H54 (cell line): ENCODE data around the gene CLTA.
A peak's percentile ranks its signal among the peaks of the same experiment; 100 is the strongest.
"Not testable (repeated sequence)": the region's sequence is repeated elsewhere in the genome, so short reads cannot be mapped to it uniquely, and the experiment has no call there.

Source experiments
- DNase-seq: peaks from one replicate; pipeline ENCODE4 v3.0.0; 2011; ENCODE audit warnings: low spot score, mixed read lengths; ENCODE audit not compliant: insufficient read length
- FAIRE-seq: peaks from 3 replicates; lab custom pipeline; 2011; peaks lifted over from hg19 to GRCh38; lab: Jason Lieb, UNC
- POLR2A ChIP-seq: IDR thresholded peaks from 2 replicates; pipeline ENCODE4 v1.6.1; 2011; ENCODE audit warnings: low read depth, mild to moderate bottlenecking, low read length

CLTA gene

DNA sequence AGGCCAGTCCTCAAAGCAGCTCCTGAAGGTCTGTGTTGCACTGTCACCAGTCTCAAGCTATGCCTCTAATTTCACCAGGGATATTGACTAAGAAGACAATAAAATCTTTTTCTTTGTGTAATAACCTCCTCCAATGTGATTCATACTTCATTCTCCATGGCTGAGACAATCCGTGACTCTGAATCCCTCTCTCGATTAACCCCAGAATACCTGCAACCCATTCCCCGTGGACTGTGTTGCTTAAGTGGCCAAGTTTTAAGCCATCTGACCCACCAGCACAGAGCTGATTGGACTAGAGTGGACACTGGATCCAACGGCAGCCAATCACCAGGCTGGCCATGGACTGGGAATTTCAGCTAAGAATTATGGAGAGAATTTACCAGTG, 26.9 kb upstream of the CLTA start:
- TF ChIP-seq POLR2A = no peak
- no peak for FAIRE-seq

DNA sequence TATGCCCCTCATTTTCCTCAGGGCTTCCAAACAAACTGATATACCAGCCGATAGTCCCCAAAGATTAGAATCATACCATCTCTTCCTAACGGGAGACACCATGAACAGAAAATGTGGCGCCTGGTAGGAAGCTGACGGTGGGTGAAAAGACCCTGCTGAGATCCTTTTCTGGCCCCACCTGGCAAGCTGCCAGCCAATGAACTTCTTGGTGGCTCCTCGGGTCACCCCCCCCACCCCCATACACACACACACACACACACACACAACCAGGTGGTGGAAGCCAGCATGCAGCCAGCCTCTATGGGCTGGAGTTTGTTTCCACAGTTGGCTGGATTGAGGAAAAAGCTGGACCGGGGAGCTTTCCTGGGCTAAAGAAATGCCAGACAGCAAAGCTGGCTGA, 26.3 kb upstream of the CLTA start:
- FAIRE-seq (no peak), DNase-seq (no peak)

More for the DNA sequence above, 26.9 kb upstream of the CLTA start:
- no peak for DNase-seq

DNA sequence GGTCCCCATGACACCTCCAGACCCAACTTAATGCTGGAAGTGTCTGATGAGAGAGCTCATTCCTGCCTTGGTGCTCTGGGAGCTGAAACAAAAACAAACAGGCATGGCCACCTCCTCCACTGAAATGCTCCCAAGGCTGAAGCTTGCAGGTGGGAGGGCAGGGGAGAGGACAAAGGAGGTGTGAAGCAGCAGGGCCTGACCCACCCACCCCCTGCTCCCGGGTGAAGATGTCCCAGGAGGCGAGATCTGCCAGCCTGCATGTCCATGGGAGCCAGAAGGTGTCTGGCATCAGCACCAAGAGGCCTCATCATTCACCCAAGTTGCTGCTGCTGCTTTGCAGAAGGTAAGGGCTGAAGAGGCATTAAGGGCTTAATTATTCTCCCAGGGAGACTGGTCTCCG, 25.7 kb upstream of the CLTA start:
- FAIRE-seq = no peak
- TF ChIP-seq POLR2A = no peak
- DNase-seq = no peak

More for the DNA sequence above, 26.3 kb upstream of the CLTA start:
- no peak for TF ChIP-seq POLR2A

DNA sequence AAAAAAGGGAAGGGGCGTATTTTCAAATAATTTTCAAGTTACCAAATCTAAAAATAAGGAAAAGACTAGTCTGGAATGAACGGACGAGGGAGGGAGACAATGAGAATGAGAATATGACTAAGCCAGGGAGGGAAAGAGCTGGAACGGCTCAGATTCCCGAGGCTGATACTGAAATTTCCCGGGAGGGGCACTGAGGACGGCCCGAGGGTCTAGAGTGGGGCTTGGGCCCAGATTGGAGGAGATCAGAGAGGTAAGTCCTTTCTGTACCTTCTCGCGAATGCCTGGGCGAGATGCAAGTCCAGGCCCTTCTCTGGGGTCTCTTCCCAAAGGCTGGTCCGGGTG, 24.9 kb upstream of the CLTA start:
- no peak for DNase-seq
- FAIRE-seq = no peak
- TF ChIP-seq POLR2A = no peak

DNA sequence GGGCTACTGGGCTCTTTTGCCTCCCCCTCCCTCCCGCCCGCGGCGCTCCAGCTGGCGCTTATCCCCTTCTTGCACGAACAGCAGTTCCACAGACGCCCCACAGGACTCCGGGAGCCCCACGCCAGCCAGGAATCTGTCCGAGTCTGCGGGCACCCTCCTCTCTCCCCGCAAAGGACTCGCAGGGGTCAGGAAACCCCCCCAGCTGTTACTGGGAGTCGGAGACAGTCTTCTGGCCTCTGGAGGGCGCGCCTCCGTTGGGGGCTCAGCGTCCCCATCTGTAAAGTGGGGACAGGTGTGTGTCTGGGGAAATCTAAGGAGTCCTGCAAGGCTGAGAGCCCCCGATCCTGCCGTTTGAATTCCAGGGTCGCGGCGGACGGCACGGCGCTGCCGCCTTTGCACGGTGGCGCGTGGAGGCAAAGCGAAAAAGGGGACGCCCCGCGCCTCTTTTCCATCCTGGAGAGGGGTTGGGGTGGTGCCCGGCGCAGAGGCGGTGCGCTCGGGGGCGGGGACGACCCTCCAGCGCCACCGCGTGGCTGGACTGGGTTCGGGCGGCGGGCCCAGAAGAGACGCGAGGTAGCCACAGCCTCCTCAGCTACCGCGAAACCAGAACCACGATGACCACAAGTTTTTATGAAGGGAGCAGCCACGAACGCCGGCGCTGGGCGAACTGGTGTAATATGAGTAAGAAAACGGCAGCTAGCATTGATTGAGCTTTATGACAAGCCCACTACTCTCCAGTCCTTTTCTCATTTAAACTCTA, 24.4 kb upstream of the CLTA start:
- no peak for TF ChIP-seq POLR2A
- FAIRE-seq (no peak), DNase-seq (peak; percentile 62)

DNA sequence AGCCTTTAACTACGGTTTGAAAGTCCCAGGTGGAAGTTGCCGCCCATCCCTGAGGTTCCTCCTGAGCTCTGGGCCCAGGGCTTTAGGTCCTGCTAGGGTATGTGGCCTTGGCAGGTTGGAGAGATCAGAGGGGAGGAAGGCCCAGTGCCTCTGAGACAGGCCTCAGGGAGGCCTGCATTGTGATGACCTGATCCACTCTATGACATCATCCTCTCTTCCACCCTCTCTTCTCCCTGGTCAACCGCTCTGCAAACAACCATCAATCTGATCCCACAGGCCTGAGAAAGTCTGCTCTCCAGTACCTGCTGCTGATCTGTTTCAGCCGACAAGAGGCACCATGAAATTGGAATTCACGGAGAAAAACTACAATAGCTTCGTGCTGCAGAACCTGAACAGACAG, 21.6 kb upstream of the CLTA start, which contains the start of gene CCIN:
Gene CCIN, plus strand, starts transcription at position 223 of the 400 bp plus-strand sequence. Its CDS starts 115 bp downstream, at position 338.
- no peak for TF ChIP-seq POLR2A
- FAIRE-seq = no peak
- DNase-seq = no peak

DNA sequence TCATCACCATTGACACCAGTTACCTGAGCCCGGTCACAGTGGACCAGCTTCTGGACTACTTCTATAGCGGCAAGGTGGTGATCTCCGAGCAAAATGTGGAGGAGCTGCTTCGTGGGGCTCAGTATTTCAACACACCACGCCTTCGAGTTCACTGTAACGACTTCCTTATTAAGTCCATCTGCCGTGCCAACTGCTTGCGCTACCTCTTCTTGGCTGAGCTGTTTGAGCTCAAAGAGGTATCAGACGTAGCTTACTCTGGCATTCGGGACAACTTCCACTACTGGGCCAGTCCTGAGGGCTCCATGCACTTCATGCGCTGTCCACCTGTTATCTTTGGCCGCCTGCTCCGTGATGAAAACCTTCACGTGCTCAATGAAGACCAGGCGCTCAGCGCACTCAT, 21.0 kb upstream of the CLTA start:
- DNase-seq (no peak), FAIRE-seq (no peak)
- no peak for TF ChIP-seq POLR2A

DNA sequence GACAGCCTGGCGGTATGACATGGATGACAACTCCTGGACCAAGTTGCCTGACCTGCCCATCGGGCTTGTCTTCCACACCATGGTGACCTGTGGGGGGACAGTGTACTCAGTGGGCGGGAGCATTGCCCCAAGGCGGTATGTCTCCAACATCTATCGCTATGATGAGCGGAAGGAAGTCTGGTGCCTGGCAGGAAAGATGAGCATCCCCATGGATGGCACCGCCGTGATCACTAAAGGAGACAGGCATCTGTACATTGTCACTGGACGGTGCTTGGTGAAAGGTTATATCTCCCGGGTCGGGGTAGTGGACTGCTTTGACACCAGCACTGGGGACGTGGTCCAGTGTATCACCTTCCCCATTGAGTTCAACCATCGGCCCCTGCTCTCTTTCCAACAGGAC, 20.2 kb upstream of the CLTA start:
- TF ChIP-seq POLR2A = no peak
- DNase-seq (no peak), FAIRE-seq (no peak)

DNA sequence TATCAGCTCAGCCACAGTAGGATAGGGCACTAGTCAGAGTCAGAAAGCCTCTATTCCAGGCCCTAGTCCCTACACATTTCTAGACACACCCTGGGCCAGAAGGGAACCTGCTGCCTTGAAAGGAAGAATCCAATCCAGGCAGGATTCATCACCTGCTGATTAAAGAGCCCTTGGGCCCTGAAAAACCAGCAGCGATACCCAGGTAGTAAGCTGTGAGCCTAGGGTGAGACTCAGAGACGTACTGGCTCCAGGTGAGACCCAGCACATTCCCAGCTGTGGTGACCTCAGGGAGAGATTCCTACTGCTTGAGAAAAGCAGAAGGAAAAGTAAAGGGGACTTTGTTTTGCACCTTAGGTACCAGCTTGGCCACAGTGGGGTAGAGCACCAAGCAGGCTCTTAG, 16.9 kb upstream of the CLTA start:
- DNase-seq (no peak), FAIRE-seq (no peak)
- TF ChIP-seq POLR2A = no peak

DNA sequence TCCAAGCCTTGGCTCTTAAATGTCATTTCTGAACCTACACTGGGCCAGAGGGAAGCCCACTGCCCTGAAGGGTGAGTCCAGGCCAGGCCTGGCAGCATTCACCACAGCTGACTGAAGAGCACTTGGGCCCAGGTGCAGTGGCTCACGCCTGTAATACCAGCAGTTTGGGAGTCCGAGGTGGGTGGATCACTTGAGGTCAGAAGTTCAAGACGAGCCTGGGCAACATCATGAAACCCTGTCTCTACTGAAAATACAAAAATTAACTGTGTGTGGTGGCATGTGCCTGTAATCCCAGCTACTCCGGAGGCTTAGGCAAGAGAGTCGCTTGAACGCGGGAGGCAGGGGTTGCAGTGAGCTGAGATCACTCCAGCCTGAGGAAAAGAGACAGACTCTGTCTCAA, 16.4 kb upstream of the CLTA start:
- FAIRE-seq (no peak), DNase-seq (no peak)

DNA sequence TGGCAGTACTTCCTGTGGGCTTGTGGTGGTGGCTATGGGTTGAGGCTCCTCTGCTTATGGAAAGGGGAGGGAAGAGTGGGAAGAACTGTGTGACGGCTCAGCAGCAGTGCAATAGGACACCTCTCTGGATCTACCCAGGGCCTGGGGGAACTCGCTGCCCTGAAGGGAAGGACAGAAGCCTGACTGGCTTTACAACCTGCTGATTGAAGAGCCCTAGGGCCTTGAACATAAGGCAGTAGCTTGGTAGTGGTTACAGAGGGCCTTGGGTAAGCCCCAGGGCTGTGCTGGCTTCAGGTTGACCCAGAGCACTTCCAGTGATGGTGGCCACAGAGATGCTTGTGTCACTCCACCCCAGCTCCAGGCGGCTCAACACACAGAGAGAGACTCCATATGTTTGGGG, 16.0 kb upstream of the CLTA start:
- no peak for TF ChIP-seq POLR2A

More for the DNA sequence above, 16.4 kb upstream of the CLTA start:
- TF ChIP-seq POLR2A = no peak

DNA sequence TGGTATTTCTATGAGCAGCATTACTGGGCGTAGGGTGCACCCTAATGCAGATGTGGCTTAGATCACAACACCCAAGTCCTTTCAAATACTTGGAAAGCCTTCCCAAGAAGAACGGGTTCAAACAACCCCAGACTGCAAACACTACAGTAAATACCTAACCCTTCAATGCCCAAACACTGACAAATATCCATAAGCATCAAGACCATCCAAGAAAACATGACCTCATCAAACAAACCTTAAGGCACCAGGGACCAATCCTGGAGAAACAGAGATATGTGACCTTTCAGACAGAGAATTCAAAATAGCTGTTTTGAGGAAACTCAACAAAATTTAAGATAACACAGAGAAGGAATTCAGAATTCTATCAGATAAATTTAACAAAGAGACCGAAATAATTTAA, 15.5 kb upstream of the CLTA start:
- not testable (repeated sequence) for FAIRE-seq, DNase-seq

More for the DNA sequence above, 16.0 kb upstream of the CLTA start:
- FAIRE-seq (no peak), DNase-seq (no peak)

DNA sequence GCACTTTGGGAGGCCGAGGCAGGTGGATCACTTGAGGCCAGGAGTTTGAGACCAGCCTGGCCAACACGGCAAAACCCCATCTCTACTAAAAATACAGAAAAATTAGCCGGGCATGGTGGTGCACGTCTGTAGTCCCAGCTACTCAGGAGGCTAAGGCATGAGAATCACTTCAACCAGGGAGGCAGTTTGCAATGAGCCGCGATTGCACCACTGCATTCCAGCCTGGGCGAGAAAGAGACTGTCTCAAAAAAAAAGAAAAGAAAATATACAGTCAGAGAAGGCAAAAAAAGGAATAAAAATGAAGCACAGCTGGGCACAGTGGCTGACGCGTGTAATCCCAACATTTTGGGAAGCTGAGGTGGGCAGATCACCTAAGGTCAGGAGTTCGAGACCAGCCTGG, 14.2 kb upstream of the CLTA start:
- FAIRE-seq = not testable (repeated sequence)

DNA sequence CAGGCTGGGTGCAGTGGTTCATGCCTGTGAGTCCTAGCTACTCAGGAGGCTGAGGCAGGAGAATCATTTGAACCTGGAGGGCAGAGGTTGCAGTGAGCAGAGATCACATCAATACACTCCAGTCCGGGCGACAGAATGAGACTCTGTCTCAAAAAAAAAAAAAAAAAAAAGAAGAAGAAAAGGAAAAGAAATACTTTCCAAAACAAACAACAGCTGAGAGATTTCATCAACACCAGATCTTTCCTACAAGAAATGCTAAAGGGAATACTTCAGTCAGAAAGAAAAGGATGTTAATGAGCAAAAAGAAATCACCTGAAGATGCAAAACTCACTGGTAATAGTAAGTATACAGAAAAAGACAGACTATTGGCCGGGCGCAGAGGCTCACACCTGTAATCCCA, 13.2 kb upstream of the CLTA start:
- TF ChIP-seq POLR2A = no peak
- no peak for FAIRE-seq
- no peak for DNase-seq

More for the DNA sequence above, 14.2 kb upstream of the CLTA start:
- DNase-seq = not testable (repeated sequence)

DNA sequence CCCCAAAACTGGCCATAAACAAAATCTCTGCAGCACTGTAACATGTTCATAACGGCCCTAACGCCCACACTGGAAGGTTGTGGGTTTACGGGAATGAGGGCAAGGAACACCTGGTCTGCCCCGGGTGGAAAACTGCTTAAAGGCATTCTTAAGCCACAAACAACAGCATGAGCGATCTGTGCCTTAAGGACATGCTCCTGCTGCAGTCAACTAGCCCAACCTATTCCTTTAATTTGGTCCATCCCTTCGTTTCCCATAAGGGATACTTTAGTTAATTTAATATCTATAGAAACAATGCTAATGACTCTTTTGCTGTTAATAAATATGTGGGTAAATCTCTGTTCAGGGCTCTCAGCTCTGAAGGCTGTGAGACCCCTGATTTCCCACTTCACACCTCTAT, 10.5 kb upstream of the CLTA start:
- not testable (repeated sequence) for FAIRE-seq

DNA sequence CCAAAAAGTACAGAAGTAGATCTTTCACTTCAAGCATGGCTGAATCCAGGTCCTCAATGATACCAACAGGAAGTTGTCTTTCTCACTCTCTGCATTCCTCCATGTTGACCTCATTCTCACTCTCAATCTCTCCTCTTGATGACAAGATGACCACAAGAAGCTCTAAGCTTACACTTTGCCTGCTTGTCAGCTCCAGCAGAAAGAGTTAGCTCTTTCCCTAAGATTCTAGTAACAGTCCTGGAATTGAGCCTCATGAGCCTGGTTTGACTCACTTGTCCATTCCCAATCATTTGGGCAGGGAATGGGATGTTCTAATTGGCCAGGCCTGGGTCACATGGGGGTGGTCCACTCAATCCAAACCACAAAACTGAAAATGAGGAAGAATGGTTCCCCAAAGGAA, 3.3 kb upstream of the CLTA start:
- no peak for DNase-seq
- no peak for TF ChIP-seq POLR2A
- FAIRE-seq = no peak

More for the DNA sequence above, 10.5 kb upstream of the CLTA start:
- not testable (repeated sequence) for DNase-seq
